Body of pancreas (tissue), 4 donors: ENCODE measurements around the gene TMEM150C.
"Not testable (repeated sequence)": the region's sequence is repeated elsewhere in the genome, so short reads cannot be mapped to it uniquely, and the experiment has no call there.

Experiments used
- POLR2A ChIP-seq, 3 donors: fragments of 450-650 bp; IDR thresholded peaks; one replicate each; pipeline ENCODE4 v1.6.1; 2016; ENCODE audit warnings: antibody characterized with exemption in 3 of 3, mild to moderate bottlenecking in 2 of 3
- TF ChIP-seq, protein P1 (sequence below), 7 experiments: fragments of 450-650 bp in 4 of 7; fragments of 200-600 bp in 3 of 7; sonication (generic) in 3 of 7; IDR thresholded peaks; one replicate each; pipeline ENCODE4 v1.5.1; 2016 to 2019; ENCODE audit warnings: antibody characterized with exemption in 7 of 7

DNA sequence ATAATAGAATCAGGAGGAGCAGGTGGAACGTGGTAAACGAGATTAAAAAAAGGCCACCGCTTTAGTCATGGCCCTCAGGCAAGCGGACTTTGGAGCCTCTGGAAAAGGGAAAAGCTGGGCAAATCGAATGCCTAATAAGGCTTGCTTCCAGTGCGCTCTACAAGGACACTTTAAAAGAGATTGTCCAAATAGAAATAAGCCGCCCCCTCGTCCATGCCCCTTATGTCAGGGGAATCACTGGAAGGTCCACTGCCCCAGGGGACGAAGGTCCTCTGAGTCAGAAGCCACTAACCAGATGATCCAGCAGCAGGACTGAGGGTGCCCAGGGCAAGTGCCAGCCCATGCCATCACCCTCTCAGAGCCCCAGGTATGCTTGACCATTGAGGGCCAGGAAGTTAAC, 84.3 kb downstream of the TMEM150C start:
- TF ChIP-seq, protein P1, sequence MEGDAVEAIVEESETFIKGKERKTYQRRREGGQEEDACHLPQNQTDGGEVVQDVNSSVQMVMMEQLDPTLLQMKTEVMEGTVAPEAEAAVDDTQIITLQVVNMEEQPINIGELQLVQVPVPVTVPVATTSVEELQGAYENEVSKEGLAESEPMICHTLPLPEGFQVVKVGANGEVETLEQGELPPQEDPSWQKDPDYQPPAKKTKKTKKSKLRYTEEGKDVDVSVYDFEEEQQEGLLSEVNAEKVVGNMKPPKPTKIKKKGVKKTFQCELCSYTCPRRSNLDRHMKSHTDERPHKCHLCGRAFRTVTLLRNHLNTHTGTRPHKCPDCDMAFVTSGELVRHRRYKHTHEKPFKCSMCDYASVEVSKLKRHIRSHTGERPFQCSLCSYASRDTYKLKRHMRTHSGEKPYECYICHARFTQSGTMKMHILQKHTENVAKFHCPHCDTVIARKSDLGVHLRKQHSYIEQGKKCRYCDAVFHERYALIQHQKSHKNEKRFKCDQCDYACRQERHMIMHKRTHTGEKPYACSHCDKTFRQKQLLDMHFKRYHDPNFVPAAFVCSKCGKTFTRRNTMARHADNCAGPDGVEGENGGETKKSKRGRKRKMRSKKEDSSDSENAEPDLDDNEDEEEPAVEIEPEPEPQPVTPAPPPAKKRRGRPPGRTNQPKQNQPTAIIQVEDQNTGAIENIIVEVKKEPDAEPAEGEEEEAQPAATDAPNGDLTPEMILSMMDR (IDR thresholded peaks at IDR 0.05): not testable (repeated sequence)
- TF ChIP-seq POLR2A (IDR thresholded peaks at IDR 0.05): not testable (repeated sequence)
